OCI-LY3 (cell line): ENCODE results near the gene FGD5.

Experiments
- H2AFZ ChIP-seq: fragments of 200-600, 300-600 bp; shearing (Covaris generic); 2 replicates; pipeline ENCODE4 v1.6.0; 2014; ENCODE audit warnings: antibody characterized with exemption, low read depth, low read length
- H3K27ac ChIP-seq: fragments of 200-600, 300-600 bp; sonication (generic); 2 replicates; pipeline ENCODE4 v1.5.1; 2014; ENCODE audit warnings: mild to moderate bottlenecking, low read length, moderate library complexity, mixed read lengths
- H3K27me3 ChIP-seq: fragments of 200-600, 300-600 bp; sonication (generic); 2 replicates; pipeline ENCODE4 v1.6.1; 2014; ENCODE audit warnings: low read depth, low read length, mixed read lengths
- H3K36me3 ChIP-seq: fragments of 200-600, 300-600 bp; sonication (generic); replicated peaks from 2 replicates; pipeline ENCODE3; 2014; ENCODE audit warnings: low read depth, low read length, mixed read lengths
- H3K4me1 ChIP-seq: fragments of 300-600, 200-600 bp; sonication (generic); 2 replicates; pipeline ENCODE4 v1.6.1; 2014; ENCODE audit warnings: low read length, mixed read lengths
- H3K4me2 ChIP-seq: fragments of 200-600, 300-600 bp; sonication (generic); 2 replicates; pipeline ENCODE4 v1.6.1; 2014; ENCODE audit warnings: low read length, mixed read lengths
- H3K4me3 ChIP-seq: fragments of 300-600, 200-600 bp; sonication (generic); 2 replicates; pipeline ENCODE4 v1.5.1; 2014; ENCODE audit warnings: antibody characterized with exemption, mild to moderate bottlenecking, low read length, moderate library complexity
- H3K79me2 ChIP-seq: fragments of 300-600, 200-600 bp; shearing (Covaris generic); 2 replicates; pipeline ENCODE4 v1.6.1; 2014; ENCODE audit warnings: mild to moderate bottlenecking, low read length, mixed read lengths
- H3K9ac ChIP-seq: fragments of 300-600, 200-600 bp; shearing (Covaris generic); 2 replicates; pipeline ENCODE4 v1.6.0; 2014; ENCODE audit warnings: mild to moderate bottlenecking, low read length, moderate library complexity
- H3K9me3 ChIP-seq: fragments of 200-600, 300-600 bp; shearing (Covaris generic); 2 replicates; pipeline ENCODE4 v1.6.1; 2014; ENCODE audit warnings: low read length, mixed read lengths; ENCODE audit not compliant: insufficient read depth
- H4K20me1 ChIP-seq: fragments of 200-600, 300-600 bp; sonication (generic); 2 replicates; pipeline ENCODE4 v1.6.1; 2016; ENCODE audit warnings: low read length, mixed read lengths; ENCODE audit not compliant: insufficient read depth
- CTCF ChIP-seq: fragments of 200-600, 300-600 bp; sonication (generic); IDR thresholded peaks from 2 replicates; pipeline ENCODE4 v1.5.1; 2014; ENCODE audit warnings: antibody characterized with exemption, low read length, low read depth
- EZH2phosphoT487 ChIP-seq: fragments of 200-600 bp; shearing (Covaris generic); IDR thresholded peaks from 2 replicates; pipeline ENCODE4 v1.6.1; 2018; ENCODE audit warnings: antibody characterized with exemption, mixed run types, low read depth

The FGD5 gene

GRCh38 chr3:14907043-14907966, 88.5 kb downstream of the FGD5 start:
- Histone ChIP-seq H3K4me3 (no peak overlapping the region), H3K4me1 (no peaks in the 10 kb centered on the region), H3K9me3 (peaks cover 5% of the 10 kb centered on the region; the same call in 1 of the 2 replicates), H3K79me2 (no peaks in the 10 kb centered on the region), H3K27ac (no peak overlapping the region), H3K4me2 (no peak overlapping the region), H3K9ac (no peak overlapping the region), H2AFZ (no peak overlapping the region), H3K27me3 (peaks cover 24% of the 10 kb centered on the region), H4K20me1 (no peaks in the 10 kb centered on the region), H3K36me3 (no peaks in the 10 kb centered on the region)
- TF ChIP-seq EZH2phosphoT487 (no peak), CTCF (no peak)

GRCh38 chr3:14909250-14909649, 90.5 kb downstream of the FGD5 start:
- no peak overlapping the region for H3K4me2 ChIP-seq
- H4K20me1 ChIP-seq, result no peaks in the 10 kb centered on the region
- H3K4me3 ChIP-seq, result no peak overlapping the region
- H3K9ac ChIP-seq, result no peak overlapping the region
- no peaks in the 10 kb centered on the region for H3K4me1 ChIP-seq
- H3K79me2 ChIP-seq, result no peaks in the 10 kb centered on the region
- H3K36me3 ChIP-seq, result no peaks in the 10 kb centered on the region
- no peak overlapping the region for H3K27ac ChIP-seq
- no peak for TF ChIP-seq EZH2phosphoT487
- TF ChIP-seq CTCF, result no peak
- H3K27me3 ChIP-seq, result peaks cover 32% of the 10 kb centered on the region
- H2AFZ ChIP-seq, result no peak overlapping the region
- peaks cover 5% of the 10 kb centered on the region; the same call in 1 of the 2 replicates for H3K9me3 ChIP-seq

GRCh38 chr3:14911651-14912050, 92.9 kb downstream of the FGD5 start:
- no peak overlapping the region for H3K4me2 ChIP-seq
- H3K27ac ChIP-seq, result no peak overlapping the region
- no peak overlapping the region for H3K9ac ChIP-seq
- no peaks in the 10 kb centered on the region for H3K79me2 ChIP-seq
- H3K36me3 ChIP-seq, result no peaks in the 10 kb centered on the region
- H3K27me3 ChIP-seq, result peaks cover 32% of the 10 kb centered on the region
- H3K4me1 ChIP-seq, result no peaks in the 10 kb centered on the region
- H2AFZ ChIP-seq, result no peak overlapping the region
- TF ChIP-seq CTCF (no peak), EZH2phosphoT487 (no peak)
- no peak overlapping the region for H3K4me3 ChIP-seq
- H3K9me3 ChIP-seq, result no peaks in the 10 kb centered on the region
- no peaks in the 10 kb centered on the region for H4K20me1 ChIP-seq

- Histone ChIP-seq H3K36me3 (no peaks in the 10 kb centered on the region), H3K27me3 (peaks cover 46% of the 10 kb centered on the region)
- no peak for TF ChIP-seq CTCF
These were observed 94.5 kb downstream of the FGD5 start for GRCh38 chr3:14913071-14913925.

More at GRCh38 chr3:14913071-14913925, 94.5 kb downstream of the FGD5 start:
- no peaks in the 10 kb centered on the region for H3K9me3 ChIP-seq
- H2AFZ ChIP-seq, result no peak overlapping the region
- H3K27ac ChIP-seq, result no peak overlapping the region
- no peaks in the 10 kb centered on the region for H3K4me1 ChIP-seq
- no peaks in the 10 kb centered on the region for H4K20me1 ChIP-seq
- no peak overlapping the region for H3K9ac ChIP-seq
- no peaks in the 10 kb centered on the region for H3K79me2 ChIP-seq
- H3K4me2 ChIP-seq, result no peak overlapping the region
- no peak overlapping the region for H3K4me3 ChIP-seq
